SJSA1 (cell line): ENCODE results near the gene TPST2. TPM values are rescaled to one million over a fixed set of nuclear protein-coding genes. Genes with fewer than 3 reads are reported as not detected.

Source experiments
- DNase-seq, 2 experiments: peaks; one replicate each; pipeline ENCODE4 v3.0.0-alpha.2; 2015 to 2020; ENCODE audit warnings: low spot score in 2 of 2, low read depth in 1 of 2
- H3K27ac ChIP-seq: fragments of 250-450 bp; sonication (Bioruptor Pico); 2 replicates; pipeline ENCODE4 v1.5.1; 2020; ENCODE audit warnings: mild to moderate bottlenecking, moderate library complexity
- H3K27me3 ChIP-seq: fragments of 250-450 bp; sonication (Bioruptor Pico); replicated peaks from 2 replicates; pipeline ENCODE4 v1.5.1; 2020; ENCODE audit warnings: mild to moderate bottlenecking, moderate library complexity
- H3K36me3 ChIP-seq: fragments of 250-450 bp; sonication (Bioruptor Pico); 2 replicates; pipeline ENCODE4 v1.5.1; 2020; ENCODE audit warnings: mild to moderate bottlenecking
- H3K4me1 ChIP-seq: fragments of 250-450 bp; sonication (Bioruptor Pico); replicated peaks from 2 replicates; pipeline ENCODE4 v1.6.1; 2021; ENCODE audit warnings: mild to moderate bottlenecking
- H3K4me3 ChIP-seq: fragments of 250-450 bp; sonication (Bioruptor Pico); 2 replicates; pipeline ENCODE4 v1.5.1; 2020; ENCODE audit warnings: mild to moderate bottlenecking
- H3K9me3 ChIP-seq: fragments of 250-450 bp; sonication (Bioruptor Pico); replicated peaks from 2 replicates; pipeline ENCODE4 v1.5.1; 2020; ENCODE audit warnings: mild to moderate bottlenecking
- total RNA-seq: library from RNA; depleted of rRNA; stranded (reverse); fragments of >200 nt; shearing (Covaris generic); gene quantifications from 2 replicates; pipeline ENCODE4 v1.2.3, GENCODE V29; 2014

TPST2 gene
- total RNA-seq, 1 experiment from 2014 or later: 34.8 TPM

GRCh38 chr22:26522012-26522411 lies 67.9 kb downstream of the TPST2 start:
- DNase-seq: no peak
- H3K27ac ChIP-seq: no peak overlapping the region
- peaks cover 9% of the 10 kb centered on the region for H3K36me3 ChIP-seq
- no peaks in the 10 kb centered on the region for H3K4me1 ChIP-seq
- no peak overlapping the region for H3K4me3 ChIP-seq
- no peaks in the 10 kb centered on the region for H3K27me3 ChIP-seq
- no peaks in the 10 kb centered on the region for H3K9me3 ChIP-seq

GRCh38 chr22:26517429-26517828 lies 72.5 kb downstream of the TPST2 start:
- Histone ChIP-seq H3K36me3 (no peaks in the 10 kb centered on the region), H3K4me3 (no peak overlapping the region), H3K27me3 (no peaks in the 10 kb centered on the region), H3K27ac (no peak overlapping the region), H3K4me1 (peaks cover 7% of the 10 kb centered on the region; the same call in 1 of the 2 replicates), H3K9me3 (no peaks in the 10 kb centered on the region)
- DNase-seq: no peak

GRCh38 chr22:26516503-26516902 lies 73.4 kb downstream of the TPST2 start:
- Histone ChIP-seq H3K27me3 (no peaks in the 10 kb centered on the region), H3K9me3 (no peaks in the 10 kb centered on the region), H3K4me3 (no peak overlapping the region), H3K27ac (no peak overlapping the region), H3K36me3 (no peaks in the 10 kb centered on the region), H3K4me1 (peaks cover 8% of the 10 kb centered on the region)
- DNase-seq: no peak

- H3K9me3 ChIP-seq: no peaks in the 10 kb centered on the region
- peaks cover 13% of the 10 kb centered on the region for H3K4me1 ChIP-seq
- DNase-seq: no peak
- no peaks in the 10 kb centered on the region for H3K27me3 ChIP-seq
- H3K4me3 ChIP-seq: no peak overlapping the region
- H3K27ac ChIP-seq: no peak overlapping the region
- H3K36me3 ChIP-seq: no peaks in the 10 kb centered on the region; the same call in 1 of the 2 replicates
Measured at GRCh38 chr22:26515931-26516330, 74.0 kb downstream of the TPST2 start.

GRCh38 chr22:26514419-26515161 lies 75.3 kb downstream of the TPST2 start:
- no peaks in the 10 kb centered on the region for H3K9me3 ChIP-seq
- H3K4me3 ChIP-seq: no peak overlapping the region
- peaks cover 13% of the 10 kb centered on the region for H3K36me3 ChIP-seq
- peaks cover 13% of the 10 kb centered on the region for H3K4me1 ChIP-seq
- DNase-seq: no peak
- H3K27ac ChIP-seq: no peak overlapping the region
- no peaks in the 10 kb centered on the region for H3K27me3 ChIP-seq

GRCh38 chr22:26513838-26514237 lies 76.1 kb downstream of the TPST2 start:
- Histone ChIP-seq H3K4me3 (no peak overlapping the region), H3K27me3 (no peaks in the 10 kb centered on the region), H3K4me1 (peaks cover 13% of the 10 kb centered on the region), H3K27ac (no peak overlapping the region), H3K36me3 (peaks cover 21% of the 10 kb centered on the region), H3K9me3 (no peaks in the 10 kb centered on the region)
- DNase-seq: no peak

- peaks cover 31% of the 10 kb centered on the region for H3K36me3 ChIP-seq
- H3K9me3 ChIP-seq: no peaks in the 10 kb centered on the region
- peaks cover 13% of the 10 kb centered on the region for H3K4me1 ChIP-seq
- H3K4me3 ChIP-seq: peak within 1 kb of the TSS; percentile 58
- peak within 1 kb of the TSS; percentile 41 for H3K27ac ChIP-seq
- no peaks in the 10 kb centered on the region for H3K27me3 ChIP-seq
- peak; percentile 83 to 94 for DNase-seq
Measured at GRCh38 chr22:26512149-26512793, 77.7 kb downstream of the TPST2 start, which contains the start of gene TFIP11. Gene TFIP11 (minus strand): TSS chr22:26512473. CDS start chr22:26510272, 2,201 bp downstream.

- DNase-seq: no peak
- no peak overlapping the region for H3K27ac ChIP-seq
- peaks cover 67% of the 10 kb centered on the region for H3K36me3 ChIP-seq
- no peaks in the 10 kb centered on the region for H3K27me3 ChIP-seq
- no peaks in the 10 kb centered on the region for H3K9me3 ChIP-seq
- peaks cover 15% of the 10 kb centered on the region for H3K4me1 ChIP-seq
- H3K4me3 ChIP-seq: no peak overlapping the region
Measured at GRCh38 chr22:26508148-26508547, 81.8 kb downstream of the TPST2 start.

- H3K27ac ChIP-seq: no peak overlapping the region
- peaks cover 29% of the 10 kb centered on the region for H3K4me1 ChIP-seq
- no peak for DNase-seq
- H3K27me3 ChIP-seq: no peaks in the 10 kb centered on the region
- peaks cover 81% of the 10 kb centered on the region for H3K36me3 ChIP-seq
- no peak overlapping the region for H3K4me3 ChIP-seq
- no peaks in the 10 kb centered on the region for H3K9me3 ChIP-seq
Measured at GRCh38 chr22:26503758-26504157, 86.2 kb downstream of the TPST2 start.

GRCh38 chr22:26502688-26503561 lies 87.0 kb downstream of the TPST2 start:
- DNase-seq: peak; percentile 59 to 80
- peaks cover 29% of the 10 kb centered on the region for H3K4me1 ChIP-seq
- no peak overlapping the region for H3K4me3 ChIP-seq
- H3K9me3 ChIP-seq: no peaks in the 10 kb centered on the region
- no peaks in the 10 kb centered on the region for H3K27me3 ChIP-seq
- peaks cover 82% of the 10 kb centered on the region for H3K36me3 ChIP-seq
- 0 out of 2 replicates have a peak overlapping the region, but pooled peaks have one; percentile 8 for H3K27ac ChIP-seq

GRCh38 chr22:26501996-26502395 lies 87.9 kb downstream of the TPST2 start:
- H3K36me3 ChIP-seq: peaks cover 89% of the 10 kb centered on the region
- DNase-seq: no peak
- H3K4me3 ChIP-seq: no peak overlapping the region
- H3K9me3 ChIP-seq: no peaks in the 10 kb centered on the region
- peaks cover 29% of the 10 kb centered on the region for H3K4me1 ChIP-seq
- H3K27ac ChIP-seq: no peak overlapping the region
- H3K27me3 ChIP-seq: no peaks in the 10 kb centered on the region

GRCh38 chr22:26499188-26499703 lies 90.7 kb downstream of the TPST2 start:
- peaks cover 29% of the 10 kb centered on the region for H3K4me1 ChIP-seq
- no peaks in the 10 kb centered on the region for H3K9me3 ChIP-seq
- H3K27me3 ChIP-seq: no peaks in the 10 kb centered on the region
- no peak overlapping the region for H3K4me3 ChIP-seq
- H3K36me3 ChIP-seq: peaks cover 89% of the 10 kb centered on the region
- no peak for DNase-seq
- peak overlapping the region; percentile 88; the same call in 1 of the 2 replicates for H3K27ac ChIP-seq

GRCh38 chr22:26496456-26496855 lies 93.5 kb downstream of the TPST2 start:
- Histone ChIP-seq H3K27ac (no peak overlapping the region), H3K4me1 (peaks cover 32% of the 10 kb centered on the region), H3K9me3 (no peaks in the 10 kb centered on the region), H3K27me3 (no peaks in the 10 kb centered on the region), H3K36me3 (peaks cover 89% of the 10 kb centered on the region), H3K4me3 (no peak overlapping the region)
- DNase-seq: no peak
